Endothelial cell (in vitro differentiated cells): Measurements from ENCODE around the gene BACH2. TPM values are rescaled to one million over a fixed set of nuclear protein-coding genes. Genes with fewer than 3 reads are reported as not detected.
A peak's percentile ranks its signal among the peaks of the same experiment; 100 is the strongest.
"Not testable (repeated sequence)": the region's sequence is repeated elsewhere in the genome, so short reads cannot be mapped to it uniquely, and the experiment has no call there.

Experiments used
- DNase-seq: peaks from one replicate; pipeline ENCODE4 v3.0.0; 2021; ENCODE audit warnings: low spot score
- H3K27ac Mint-ChIP-seq: one replicate; pipeline ENCODE4 v1.8.0; 2021; ENCODE audit warnings: mixed read lengths, inconsistent platforms; ENCODE audit not compliant: unreplicated experiment
- H3K27me3 Mint-ChIP-seq: one replicate; pipeline ENCODE4 v1.8.0; 2021; ENCODE audit warnings: mild to moderate bottlenecking, moderate library complexity, mixed read lengths, inconsistent platforms; ENCODE audit not compliant: unreplicated experiment
- H3K36me3 Mint-ChIP-seq: one replicate; pipeline ENCODE4 v1.8.0; 2021; ENCODE audit warnings: mild to moderate bottlenecking, low read depth, mixed read lengths, inconsistent platforms; ENCODE audit not compliant: unreplicated experiment
- H3K4me1 Mint-ChIP-seq: one replicate; pipeline ENCODE4 v1.8.0; 2021; ENCODE audit warnings: mild to moderate bottlenecking, mixed read lengths, inconsistent platforms; ENCODE audit not compliant: unreplicated experiment
- H3K4me3 Mint-ChIP-seq: one replicate; pipeline ENCODE4 v1.8.0; 2021; ENCODE audit warnings: mild to moderate bottlenecking, mixed read lengths, inconsistent platforms; ENCODE audit not compliant: unreplicated experiment
- H3K9me3 Mint-ChIP-seq: one replicate; pipeline ENCODE4 v1.8.0; 2021; ENCODE audit warnings: mixed read lengths, inconsistent platforms; ENCODE audit not compliant: unreplicated experiment
- CTCF ChIP-seq: fragments of 200-600 bp; sonication (generic); IDR thresholded peaks from one replicate; pipeline ENCODE4 v1.5.0; 2021; ENCODE audit warnings: antibody characterized with exemption; ENCODE audit not compliant: unreplicated experiment
- total RNA-seq: library from RNA; stranded (reverse); fragmentation: NEBNext Ultra II Directional; extraction: Animal tissue kit (Norgen Biotek cat#: 25700); gene quantifications from one replicate; pipeline ENCODE4 v1.2.1, GENCODE V29; 2021; ENCODE audit not compliant: unreplicated experiment

Gene BACH2
- total RNA-seq, 1 donor from 2014 or later = 3.9 TPM

GRCh38 chr6:90285611-90286381, 10.8 kb downstream of the BACH2 start:
- Mint-ChIP-seq H3K27me3 (peaks cover 2% of the 10 kb centered on the region), H3K9me3 (no peaks in the 10 kb centered on the region), H3K4me3 (no peak overlapping the region), H3K27ac (no peak overlapping the region), H3K36me3 (no peaks in the 10 kb centered on the region), H3K4me1 (peaks cover 13% of the 10 kb centered on the region)
- TF ChIP-seq CTCF = no peak
- DNase-seq = peak; percentile 34

GRCh38 chr6:90285042-90285481, 11.6 kb downstream of the BACH2 start:
- Mint-ChIP-seq H3K4me1 (peaks cover 13% of the 10 kb centered on the region), H3K36me3 (no peaks in the 10 kb centered on the region), H3K4me3 (no peak overlapping the region), H3K27me3 (peaks cover under 1% of the 10 kb centered on the region), H3K27ac (no peak overlapping the region), H3K9me3 (no peaks in the 10 kb centered on the region)
- no peak for DNase-seq
- TF ChIP-seq CTCF = no peak

- TF ChIP-seq CTCF = no peak
- no peaks in the 10 kb centered on the region for H3K27me3 Mint-ChIP-seq
- H3K27ac Mint-ChIP-seq = peak overlapping the region; percentile 16
- no peaks in the 10 kb centered on the region for H3K36me3 Mint-ChIP-seq
- no peaks in the 10 kb centered on the region for H3K9me3 Mint-ChIP-seq
- DNase-seq = no peak
- no peak overlapping the region for H3K4me3 Mint-ChIP-seq
- H3K4me1 Mint-ChIP-seq = peaks cover 13% of the 10 kb centered on the region
Measured at GRCh38 chr6:90284236-90285041, 12.2 kb downstream of the BACH2 start.

GRCh38 chr6:90282265-90282664, 14.4 kb downstream of the BACH2 start:
- not testable (repeated sequence) for DNase-seq, H3K27ac Mint-ChIP-seq, H3K27me3 Mint-ChIP-seq, H3K36me3 Mint-ChIP-seq, H3K9me3 Mint-ChIP-seq, H3K4me3 Mint-ChIP-seq
- H3K4me1 Mint-ChIP-seq = peaks cover 13% of the 10 kb centered on the region

- no peak for DNase-seq
- no peak for TF ChIP-seq CTCF
- H3K27me3 Mint-ChIP-seq = peaks cover 1% of the 10 kb centered on the region
- H3K4me1 Mint-ChIP-seq = no peaks in the 10 kb centered on the region
- no peaks in the 10 kb centered on the region for H3K36me3 Mint-ChIP-seq
- no peaks in the 10 kb centered on the region for H3K9me3 Mint-ChIP-seq
- no peak overlapping the region for H3K27ac Mint-ChIP-seq
- H3K4me3 Mint-ChIP-seq = no peak overlapping the region
Measured at GRCh38 chr6:90278129-90278528, 18.5 kb downstream of the BACH2 start.
